ENCODE results near the gene S1PR2. TPM values are rescaled to one million over a fixed set of nuclear protein-coding genes. Genes with fewer than 3 reads are reported as not detected.

The S1PR2 gene
- total and polyA plus RNA-seq, 9 donors: 3.6 to 25.9 (median 7.0) TPM

- Histone ChIP-seq H3K36me3 (no peaks in the 10 kb centered on the region), H3K9me3 (no peaks in the 10 kb centered on the region), H3K27me3 (no peaks in the 10 kb centered on the region), H3K4me1 (ENCODE audit: insufficient read depth) (no peaks in the 10 kb centered on the region), H3K4me3 (no peak overlapping the region), H3K27ac (no peak overlapping the region)
- DNase-seq: no peak
- intact Hi-C loops (cut with DNase I): no loop called here
- WGBS, 3 donors: 58 to 66% (median 66%) methylated on average over 7 of the region's 7 CpGs
- TF ChIP-seq POLR2A (IDR thresholded peaks at IDR 0.05): no peak
These were observed 31.6 kb upstream of the S1PR2 start for GRCh38 chr19:10262771-10263170.

GRCh38 chr19:10260141-10260584 lies 29.0 kb upstream of the S1PR2 start:
- no peaks in the 10 kb centered on the region for H3K36me3 ChIP-seq
- H3K27ac ChIP-seq: no peak overlapping the region
- no peaks in the 10 kb centered on the region for H3K27me3 ChIP-seq
- WGBS, 3 donors: 65 to 77% (median 68%) methylated on average over 8 of the region's 8 CpGs
- no peaks in the 10 kb centered on the region for H3K4me1 ChIP-seq (ENCODE audit: insufficient read depth)
- H3K4me3 ChIP-seq: no peak overlapping the region
- intact Hi-C loops (cut with DNase I): no loop called here
- no peak for DNase-seq
- no peaks in the 10 kb centered on the region for H3K9me3 ChIP-seq
- no peak for TF ChIP-seq EP300 (IDR thresholded peaks at IDR 0.05)
- no peak for TF ChIP-seq CTCF (IDR thresholded peaks at IDR 0.05)
- TF ChIP-seq POLR2A (IDR thresholded peaks at IDR 0.05): no peak

GRCh38 chr19:10259162-10259905 lies 28.2 kb upstream of the S1PR2 start:
- Histone ChIP-seq H3K27me3 (no peaks in the 10 kb centered on the region), H3K36me3 (no peaks in the 10 kb centered on the region), H3K4me3 (no peak overlapping the region), H3K9me3 (no peaks in the 10 kb centered on the region), H3K4me1 (ENCODE audit: insufficient read depth) (no peaks in the 10 kb centered on the region), H3K27ac (no peak overlapping the region)
- WGBS, 3 donors: 56 to 61% (median 60%) methylated on average over 29 to 32 of the region's 32 CpGs
- TF ChIP-seq POLR2A (IDR thresholded peaks at IDR 0.05) (no peak), CTCF (IDR thresholded peaks at IDR 0.05) (peak; percentile 31 to 56 (median 49))
- DNase-seq: peak; percentile 73 to 85 (median 80)
- intact Hi-C loops (cut with DNase I): loop anchor here in 3 of 4 donors (5.0 to 10.0 kb wide), 3 partner anchors 65 to 327 kb away; partner anchors contain the start of genes OLFM2 (in 2 of the 3) and DNMT1 (in 1 of the 3)

GRCh38 chr19:10258080-10258710 lies 27.1 kb upstream of the S1PR2 start:
- Histone ChIP-seq H3K27ac (no peak overlapping the region), H3K9me3 (no peaks in the 10 kb centered on the region), H3K4me3 (no peak overlapping the region), H3K36me3 (no peaks in the 10 kb centered on the region), H3K27me3 (no peaks in the 10 kb centered on the region), H3K4me1 (ENCODE audit: insufficient read depth) (no peaks in the 10 kb centered on the region)
- TF ChIP-seq POLR2A (IDR thresholded peaks at IDR 0.05) (no peak), EP300 (IDR thresholded peaks at IDR 0.05) (no peak), CTCF (IDR thresholded peaks at IDR 0.05) (no peak)
- intact Hi-C loops (cut with DNase I): loop anchor here in 3 of 4 donors (5.0 to 10.0 kb wide), 3 partner anchors 63 to 326 kb away; partner anchors contain the start of genes OLFM2 (in 2 of the 3) and DNMT1 (in 1 of the 3)
- peak in 1 of 5 donors; percentile 27 for DNase-seq
- WGBS, 3 donors: 93 to 96% (median 93%) methylated on average over 18 of the region's 18 CpGs

Measured in ovary (tissue), 9 donors.